GM12878 (cell line): ENCODE results near the gene NUDT9. TPM values are rescaled to one million over a fixed set of nuclear protein-coding genes. Genes with fewer than 3 reads are reported as not detected.

Source experiments
- ETV6 ChIP-seq, 2 experiments: fragments of 450-650 bp in 1 of 2; IDR thresholded peaks in 1 of 2; conservative IDR thresholded peaks in 1 of 2; 2 replicates each; pipeline ENCODE4 v1.6.1; 2014; ENCODE audit warnings: antibody characterized with exemption in 1 of 2, borderline replicate concordance in 1 of 2, low read depth in 1 of 2, mild to moderate bottlenecking in 1 of 2, moderate library complexity in 1 of 2
- EZH2 ChIP-seq: IDR thresholded peaks from 2 replicates; pipeline ENCODE4 v1.6.1; 2012; ENCODE audit warnings: low read depth, mild to moderate bottlenecking, control low read depth, inconsistent platforms, low read length, borderline replicate concordance; ENCODE audit not compliant: control insufficient read depth
- HCFC1 ChIP-seq: fragments of 150-350 bp; IDR thresholded peaks from 2 replicates; pipeline ENCODE4 v1.6.1; 2014; ENCODE audit warnings: low read length
- HDGF ChIP-seq: fragments of 450-650 bp; IDR thresholded peaks from 2 replicates; pipeline ENCODE4 v1.6.1; 2016; ENCODE audit warnings: antibody characterized with exemption
- IKZF1 ChIP-seq: fragments of 450-650 bp; conservative IDR thresholded peaks from 2 replicates; pipeline ENCODE4 v1.6.1; 2017; ENCODE audit warnings: antibody characterized with exemption, mild to moderate bottlenecking
- JUND ChIP-seq: IDR thresholded peaks from 2 replicates; pipeline ENCODE4 v1.6.1; 2012; ENCODE audit warnings: low read depth, mild to moderate bottlenecking, low read length, improper control_type of control experiment, moderate library complexity
- MEF2B ChIP-seq: fragments of 450-650 bp; IDR thresholded peaks from 2 replicates; pipeline ENCODE4 v1.6.1; 2018; ENCODE audit warnings: mild to moderate bottlenecking, moderate library complexity; ENCODE audit not compliant: partially characterized antibody, poor library complexity, severe bottlenecking
- MYC ChIP-seq: IDR thresholded peaks from 2 replicates; pipeline ENCODE4 v1.6.1; 2011; ENCODE audit warnings: mild to moderate bottlenecking, low read length, moderate library complexity, inconsistent platforms; ENCODE audit not compliant: insufficient read depth, insufficient replicate concordance, insufficient read length, severe bottlenecking
- NRF1 ChIP-seq: conservative IDR thresholded peaks from 2 replicates; pipeline ENCODE4 v1.6.1; 2011; ENCODE audit warnings: mild to moderate bottlenecking, low read depth, low read length, improper control_type of control experiment
- POLR2AphosphoS5 ChIP-seq: IDR thresholded peaks from 2 replicates; pipeline ENCODE4 v1.6.1; 2011; ENCODE audit warnings: mild to moderate bottlenecking, low read length, inconsistent platforms
- RFX5 ChIP-seq: IDR thresholded peaks from 2 replicates; pipeline ENCODE4 v1.6.1; 2011; ENCODE audit warnings: low read depth, low read length, improper control_type of control experiment
- SIN3A ChIP-seq: IDR thresholded peaks from 2 replicates; pipeline ENCODE4 v1.6.1; 2012; ENCODE audit warnings: low read depth, low read length, improper control_type of control experiment
- SRF ChIP-seq, 2 experiments: IDR thresholded peaks; 2 replicates each; pipeline ENCODE4 v1.6.1; 2011; ENCODE audit warnings: low read depth in 2 of 2, low read length in 2 of 2, mild to moderate bottlenecking in 1 of 2, moderate library complexity in 1 of 2
- STAT3 ChIP-seq: IDR thresholded peaks from 2 replicates; pipeline ENCODE4 v1.6.1; 2011; ENCODE audit warnings: low read depth, low read length, improper control_type of control experiment
- ZNF274 ChIP-seq: IDR thresholded peaks from one replicate; pipeline ENCODE4 v1.8.0; 2011; ENCODE audit not compliant: insufficient read length, insufficient read depth
- polyA plus RNA-seq, 11 experiments: library from polyadenylated mRNA; depleted of rRNA in 4 of 11; unstranded in 6 of 11; stranded (reverse) in 5 of 11; fragments of >200 nt; fragmentation: Nextera tagmentation in 4 of 11; fragmentation: Illumina TruSeq in 1 of 11; extraction: Ambion mirVana in 4 of 11; extraction: Trizol in 1 of 11; gene quantifications; 1 replicate in 1 of 11; 2 replicates in 10 of 11; pipeline versions ENCODE4 v1.2.1 to v1.2.3, GENCODE V29; 2011 to 2016; ENCODE audit warnings: inconsistent platforms in 2 of 11, missing spikeins in 2 of 11, low read depth in 1 of 11
- total RNA-seq, 4 experiments: library from RNA; depleted of rRNA in 3 of 4; stranded (reverse); fragments of >200 nt in 3 of 4; fragmentation: Illumina TruSeq in 1 of 4; extraction: Trizol in 1 of 4; gene quantifications; 2 replicates each; pipeline versions ENCODE4 v1.2.1 to v1.2.3, GENCODE V29; 2013 to 2021
- TF ChIP-seq, protein P1 (sequence below): fragments of 450-650 bp; conservative IDR thresholded peaks from 2 replicates; pipeline ENCODE4 v1.6.1; 2017; ENCODE audit warnings: mild to moderate bottlenecking, moderate library complexity
- TF ChIP-seq, protein P2 (sequence below): fragments of 450-650 bp; IDR thresholded peaks from 2 replicates; pipeline ENCODE4 v1.6.1; 2016; ENCODE audit warnings: mild to moderate bottlenecking
- TF ChIP-seq, protein P3 (sequence below): fragments of 450-650 bp; IDR thresholded peaks from 2 replicates; pipeline ENCODE4 v1.6.1; 2016; ENCODE audit warnings: mild to moderate bottlenecking
- TF ChIP-seq, protein P4 (sequence below): fragments of 450-650 bp; IDR thresholded peaks from 2 replicates; pipeline ENCODE4 v1.6.1; 2017; ENCODE audit warnings: antibody characterized with exemption, mild to moderate bottlenecking, moderate library complexity
- TF ChIP-seq, protein P5 (sequence below): IDR thresholded peaks from 2 replicates; pipeline ENCODE4 v1.6.1; 2011; ENCODE audit warnings: low read depth, low read length, improper control_type of control experiment, borderline replicate concordance

NUDT9 gene
- total and polyA plus RNA-seq, 10 of the 15 experiments (the other 5 are each of a cell fraction or from before 2014, with no cell fraction given) = 8.4 to 28.3 (median 14.6) TPM

DNA sequence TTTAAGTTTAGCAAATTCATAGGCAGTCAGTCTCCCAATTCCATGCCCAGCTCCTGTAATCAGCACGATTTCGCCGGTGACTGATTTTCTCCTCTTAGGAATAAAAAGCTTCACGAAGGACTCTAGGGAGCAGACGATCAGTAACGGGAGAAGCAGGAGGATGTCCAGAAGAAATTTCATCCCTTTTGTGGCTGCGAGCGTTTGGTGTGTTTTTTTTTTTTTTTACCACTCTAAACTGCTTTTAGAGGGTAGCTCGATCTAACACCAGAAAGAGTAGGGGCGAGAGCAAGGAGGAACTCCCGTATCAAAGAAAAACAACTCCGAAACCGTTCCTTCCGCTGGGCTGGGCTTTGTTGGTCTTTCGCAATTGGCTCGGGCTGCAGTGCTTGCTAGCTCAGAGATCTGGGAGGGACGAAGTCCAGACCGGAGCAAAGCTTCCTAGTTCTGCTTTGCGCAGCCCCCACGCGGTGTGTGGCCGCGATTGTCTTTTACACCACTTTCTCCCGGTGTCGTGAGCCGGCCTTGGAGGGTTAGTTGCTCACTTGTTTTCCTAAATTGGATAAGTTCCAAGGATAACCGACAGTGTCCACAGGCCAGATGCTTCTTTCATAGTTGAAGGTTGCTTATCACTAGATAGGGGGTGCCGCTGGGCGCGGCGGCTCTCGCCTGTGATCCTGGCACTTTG is 31.3 kb upstream of the NUDT9 start, which contains the start of gene HSD17B11 (continued):
- TF ChIP-seq, protein P1, sequence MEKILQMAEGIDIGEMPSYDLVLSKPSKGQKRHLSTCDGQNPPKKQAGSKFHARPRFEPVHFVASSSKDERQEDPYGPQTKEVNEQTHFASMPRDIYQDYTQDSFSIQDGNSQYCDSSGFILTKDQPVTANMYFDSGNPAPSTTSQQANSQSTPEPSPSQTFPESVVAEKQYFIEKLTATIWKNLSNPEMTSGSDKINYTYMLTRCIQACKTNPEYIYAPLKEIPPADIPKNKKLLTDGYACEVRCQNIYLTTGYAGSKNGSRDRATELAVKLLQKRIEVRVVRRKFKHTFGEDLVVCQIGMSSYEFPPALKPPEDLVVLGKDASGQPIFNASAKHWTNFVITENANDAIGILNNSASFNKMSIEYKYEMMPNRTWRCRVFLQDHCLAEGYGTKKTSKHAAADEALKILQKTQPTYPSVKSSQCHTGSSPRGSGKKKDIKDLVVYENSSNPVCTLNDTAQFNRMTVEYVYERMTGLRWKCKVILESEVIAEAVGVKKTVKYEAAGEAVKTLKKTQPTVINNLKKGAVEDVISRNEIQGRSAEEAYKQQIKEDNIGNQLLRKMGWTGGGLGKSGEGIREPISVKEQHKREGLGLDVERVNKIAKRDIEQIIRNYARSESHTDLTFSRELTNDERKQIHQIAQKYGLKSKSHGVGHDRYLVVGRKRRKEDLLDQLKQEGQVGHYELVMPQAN = peak; percentile 62; the same call in 1 of the 2 replicates
- TF ChIP-seq NRF1 (no peak), HCFC1 (no peak), MEF2B (no peak), ETV6 (conservative IDR thresholded peaks at IDR 0.05 in 1 of 2, IDR thresholded peaks at IDR 0.05 in 1 of 2; ENCODE audit: borderline replicate concordance in 1 of 2, low read depth in 1 of 2) (no peak), EZH2 (no peak), MYC (no peak), STAT3 (no peak), IKZF1 (peak; percentile 88), RFX5 (no peak), SIN3A (peak; percentile 67; the same call in 1 of the 2 replicates), HDGF (no peak), JUND (no peak), ZNF274 (no peak), POLR2AphosphoS5 (peak; percentile 91), SRF (IDR thresholded peaks at IDR 0.05; ENCODE audit: low read depth in 2 of 2, low read length in 2 of 2) (no peak)
- TF ChIP-seq, protein P2, sequence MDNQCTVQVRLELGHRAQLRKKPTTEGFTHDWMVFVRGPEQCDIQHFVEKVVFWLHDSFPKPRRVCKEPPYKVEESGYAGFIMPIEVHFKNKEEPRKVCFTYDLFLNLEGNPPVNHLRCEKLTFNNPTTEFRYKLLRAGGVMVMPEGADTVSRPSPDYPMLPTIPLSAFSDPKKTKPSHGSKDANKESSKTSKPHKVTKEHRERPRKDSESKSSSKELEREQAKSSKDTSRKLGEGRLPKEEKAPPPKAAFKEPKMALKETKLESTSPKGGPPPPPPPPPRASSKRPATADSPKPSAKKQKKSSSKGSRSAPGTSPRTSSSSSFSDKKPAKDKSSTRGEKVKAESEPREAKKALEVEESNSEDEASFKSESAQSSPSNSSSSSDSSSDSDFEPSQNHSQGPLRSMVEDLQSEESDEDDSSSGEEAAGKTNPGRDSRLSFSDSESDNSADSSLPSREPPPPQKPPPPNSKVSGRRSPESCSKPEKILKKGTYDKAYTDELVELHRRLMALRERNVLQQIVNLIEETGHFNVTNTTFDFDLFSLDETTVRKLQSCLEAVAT = peak; percentile 60; the same call in 1 of the 2 replicates
- TF ChIP-seq, protein P3, sequence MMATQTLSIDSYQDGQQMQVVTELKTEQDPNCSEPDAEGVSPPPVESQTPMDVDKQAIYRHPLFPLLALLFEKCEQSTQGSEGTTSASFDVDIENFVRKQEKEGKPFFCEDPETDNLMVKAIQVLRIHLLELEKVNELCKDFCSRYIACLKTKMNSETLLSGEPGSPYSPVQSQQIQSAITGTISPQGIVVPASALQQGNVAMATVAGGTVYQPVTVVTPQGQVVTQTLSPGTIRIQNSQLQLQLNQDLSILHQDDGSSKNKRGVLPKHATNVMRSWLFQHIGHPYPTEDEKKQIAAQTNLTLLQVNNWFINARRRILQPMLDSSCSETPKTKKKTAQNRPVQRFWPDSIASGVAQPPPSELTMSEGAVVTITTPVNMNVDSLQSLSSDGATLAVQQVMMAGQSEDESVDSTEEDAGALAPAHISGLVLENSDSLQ = no peak
- TF ChIP-seq, protein P4, sequence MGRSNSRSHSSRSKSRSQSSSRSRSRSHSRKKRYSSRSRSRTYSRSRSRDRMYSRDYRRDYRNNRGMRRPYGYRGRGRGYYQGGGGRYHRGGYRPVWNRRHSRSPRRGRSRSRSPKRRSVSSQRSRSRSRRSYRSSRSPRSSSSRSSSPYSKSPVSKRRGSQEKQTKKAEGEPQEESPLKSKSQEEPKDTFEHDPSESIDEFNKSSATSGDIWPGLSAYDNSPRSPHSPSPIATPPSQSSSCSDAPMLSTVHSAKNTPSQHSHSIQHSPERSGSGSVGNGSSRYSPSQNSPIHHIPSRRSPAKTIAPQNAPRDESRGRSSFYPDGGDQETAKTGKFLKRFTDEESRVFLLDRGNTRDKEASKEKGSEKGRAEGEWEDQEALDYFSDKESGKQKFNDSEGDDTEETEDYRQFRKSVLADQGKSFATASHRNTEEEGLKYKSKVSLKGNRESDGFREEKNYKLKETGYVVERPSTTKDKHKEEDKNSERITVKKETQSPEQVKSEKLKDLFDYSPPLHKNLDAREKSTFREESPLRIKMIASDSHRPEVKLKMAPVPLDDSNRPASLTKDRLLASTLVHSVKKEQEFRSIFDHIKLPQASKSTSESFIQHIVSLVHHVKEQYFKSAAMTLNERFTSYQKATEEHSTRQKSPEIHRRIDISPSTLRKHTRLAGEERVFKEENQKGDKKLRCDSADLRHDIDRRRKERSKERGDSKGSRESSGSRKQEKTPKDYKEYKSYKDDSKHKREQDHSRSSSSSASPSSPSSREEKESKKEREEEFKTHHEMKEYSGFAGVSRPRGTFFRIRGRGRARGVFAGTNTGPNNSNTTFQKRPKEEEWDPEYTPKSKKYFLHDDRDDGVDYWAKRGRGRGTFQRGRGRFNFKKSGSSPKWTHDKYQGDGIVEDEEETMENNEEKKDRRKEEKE = no peak
- TF ChIP-seq, protein P5, sequence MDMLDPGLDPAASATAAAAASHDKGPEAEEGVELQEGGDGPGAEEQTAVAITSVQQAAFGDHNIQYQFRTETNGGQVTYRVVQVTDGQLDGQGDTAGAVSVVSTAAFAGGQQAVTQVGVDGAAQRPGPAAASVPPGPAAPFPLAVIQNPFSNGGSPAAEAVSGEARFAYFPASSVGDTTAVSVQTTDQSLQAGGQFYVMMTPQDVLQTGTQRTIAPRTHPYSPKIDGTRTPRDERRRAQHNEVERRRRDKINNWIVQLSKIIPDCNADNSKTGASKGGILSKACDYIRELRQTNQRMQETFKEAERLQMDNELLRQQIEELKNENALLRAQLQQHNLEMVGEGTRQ = no peak
